HepG2 (cell line): ENCODE data around the gene SSNA1. TPM values are rescaled to one million over a fixed set of nuclear protein-coding genes. Genes with fewer than 3 reads are reported as not detected.

Source experiments
- ASH2L ChIP-seq: fragments of 300-600, 200-600 bp; sonication (generic); IDR thresholded peaks from 2 replicates; pipeline ENCODE4 v1.7.0; 2017; ENCODE audit warnings: low read depth, mild to moderate bottlenecking, moderate library complexity, mixed read lengths, low read length; ENCODE audit not compliant: insufficient read length
- ELF3 ChIP-seq: IDR thresholded peaks from 2 replicates; pipeline ENCODE4 v1.6.1; 2016; ENCODE audit warnings: missing genetic modification reagents, missing compliant biosample characterization
- MXI1 ChIP-seq: IDR thresholded peaks from 3 replicates; pipeline ENCODE4 v1.6.1; 2012; ENCODE audit warnings: low read depth, low read length, inconsistent platforms, borderline replicate concordance
- RARG ChIP-seq: sonication (generic); formaldehyde crosslinking; IDR thresholded peaks from 2 replicates; pipeline ENCODE4 v1.4.0; 2020; ENCODE audit warnings: low read depth, mild to moderate bottlenecking, missing genetic modification reagents
- SAP130 ChIP-seq: IDR thresholded peaks from 2 replicates; pipeline ENCODE4 v1.6.1; 2016; ENCODE audit warnings: low read depth
- ZNF333 ChIP-seq: sonication (generic); formaldehyde crosslinking; IDR thresholded peaks from 2 replicates; pipeline ENCODE4 v1.4.0; 2020; ENCODE audit warnings: mild to moderate bottlenecking, missing genetic modification reagents, borderline replicate concordance
- ZNF350 ChIP-seq: sonication (generic); formaldehyde crosslinking; IDR thresholded peaks from 2 replicates; pipeline ENCODE4 v1.4.0; 2020; ENCODE audit warnings: mild to moderate bottlenecking, low read depth, missing genetic modification reagents, borderline replicate concordance
- polyA plus RNA-seq, 8 experiments: library from polyadenylated mRNA; depleted of rRNA in 3 of 8; stranded (reverse) in 7 of 8; unstranded in 1 of 8; fragments of >200 nt; fragmentation: Illumina TruSeq in 4 of 8; extraction: Trizol in 4 of 8; gene quantifications; 2 replicates each; pipeline versions ENCODE4 v1.2.1 to v1.2.3, GENCODE V29; 2011 to 2016; ENCODE audit warnings: low read depth in 4 of 8, missing spikeins in 1 of 8, mixed read lengths in 1 of 8; ENCODE audit not compliant: insufficient read depth in 1 of 8
- total RNA-seq, 5 experiments: library from RNA; depleted of rRNA; stranded (reverse); fragments of >200 nt; fragmentation: Illumina TruSeq; extraction: Trizol; gene quantifications; 2 replicates each; pipeline ENCODE4 v1.2.3, GENCODE V29; 2016; ENCODE audit warnings: low read depth in 1 of 5
- TF ChIP-seq, protein P1 (sequence below): IDR thresholded peaks from 2 replicates; pipeline ENCODE4 v1.6.1; 2016
- TF ChIP-seq, protein P2 (sequence below): sonication (generic); formaldehyde crosslinking; IDR thresholded peaks from 2 replicates; pipeline ENCODE4 v1.4.0; 2020; ENCODE audit warnings: missing genetic modification reagents
- TF ChIP-seq, protein P3 (sequence below): sonication (generic); formaldehyde crosslinking; IDR thresholded peaks from 2 replicates; pipeline ENCODE4 v1.8.0; 2022; ENCODE audit warnings: mild to moderate bottlenecking, missing genetic modification reagents, moderate library complexity
- TF ChIP-seq, protein P4 (sequence below): sonication (generic); formaldehyde crosslinking; IDR thresholded peaks from 2 replicates; pipeline ENCODE4 v1.4.0; 2020; ENCODE audit warnings: mild to moderate bottlenecking, missing genetic modification reagents

Gene SSNA1
- total and polyA plus RNA-seq, 2 of the 13 experiments (the other 11 are each of a cell fraction or from before 2014, with no cell fraction given): 35.9 to 49.4 TPM

DNA sequence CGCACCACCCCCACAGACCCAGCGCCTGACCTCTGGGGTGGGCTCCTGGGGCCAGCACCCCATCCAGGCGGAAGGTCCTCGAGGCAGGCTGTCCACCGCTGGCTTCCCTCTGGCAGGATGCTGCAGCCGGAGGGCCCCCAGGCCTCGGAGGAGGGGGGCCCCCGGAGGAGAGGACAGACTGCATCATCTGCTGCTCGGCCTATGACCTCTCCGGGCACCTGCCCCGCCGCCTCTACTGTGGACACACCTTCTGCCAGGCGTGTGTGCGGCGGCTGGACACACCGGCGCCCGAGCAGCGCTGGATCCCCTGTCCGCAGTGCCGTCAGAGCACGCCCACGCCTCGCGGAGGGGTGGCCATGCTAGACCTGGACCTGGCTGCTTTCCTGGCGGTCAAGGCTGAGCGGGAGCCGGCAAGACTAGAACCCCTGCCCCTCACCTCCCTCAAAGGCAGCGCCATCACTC, 40.1 kb downstream of the SSNA1 start (continued):
- TF ChIP-seq, protein P1, sequence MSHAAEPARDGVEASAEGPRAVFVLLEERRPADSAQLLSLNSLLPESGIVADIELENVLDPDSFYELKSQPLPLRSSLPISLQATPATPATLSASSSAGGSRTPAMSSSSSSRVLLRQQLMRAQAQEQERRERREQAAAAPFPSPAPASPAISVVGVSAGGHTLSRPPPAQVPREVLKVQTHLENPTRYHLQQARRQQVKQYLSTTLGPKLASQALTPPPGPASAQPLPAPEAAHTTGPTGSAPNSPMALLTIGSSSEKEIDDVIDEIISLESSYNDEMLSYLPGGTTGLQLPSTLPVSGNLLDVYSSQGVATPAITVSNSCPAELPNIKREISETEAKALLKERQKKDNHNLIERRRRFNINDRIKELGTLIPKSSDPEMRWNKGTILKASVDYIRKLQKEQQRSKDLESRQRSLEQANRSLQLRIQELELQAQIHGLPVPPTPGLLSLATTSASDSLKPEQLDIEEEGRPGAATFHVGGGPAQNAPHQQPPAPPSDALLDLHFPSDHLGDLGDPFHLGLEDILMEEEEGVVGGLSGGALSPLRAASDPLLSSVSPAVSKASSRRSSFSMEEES (CRISPR knock-in tag): 0 out of 2 replicates have a peak, but pooled peaks have one; percentile 13
- TF ChIP-seq RARG (CRISPR knock-in tag): no peak
- TF ChIP-seq, protein P2, sequence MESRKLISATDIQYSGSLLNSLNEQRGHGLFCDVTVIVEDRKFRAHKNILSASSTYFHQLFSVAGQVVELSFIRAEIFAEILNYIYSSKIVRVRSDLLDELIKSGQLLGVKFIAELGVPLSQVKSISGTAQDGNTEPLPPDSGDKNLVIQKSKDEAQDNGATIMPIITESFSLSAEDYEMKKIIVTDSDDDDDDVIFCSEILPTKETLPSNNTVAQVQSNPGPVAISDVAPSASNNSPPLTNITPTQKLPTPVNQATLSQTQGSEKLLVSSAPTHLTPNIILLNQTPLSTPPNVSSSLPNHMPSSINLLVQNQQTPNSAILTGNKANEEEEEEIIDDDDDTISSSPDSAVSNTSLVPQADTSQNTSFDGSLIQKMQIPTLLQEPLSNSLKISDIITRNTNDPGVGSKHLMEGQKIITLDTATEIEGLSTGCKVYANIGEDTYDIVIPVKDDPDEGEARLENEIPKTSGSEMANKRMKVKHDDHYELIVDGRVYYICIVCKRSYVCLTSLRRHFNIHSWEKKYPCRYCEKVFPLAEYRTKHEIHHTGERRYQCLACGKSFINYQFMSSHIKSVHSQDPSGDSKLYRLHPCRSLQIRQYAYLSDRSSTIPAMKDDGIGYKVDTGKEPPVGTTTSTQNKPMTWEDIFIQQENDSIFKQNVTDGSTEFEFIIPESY (CRISPR knock-in tag): peak; percentile 9; the same call in 1 of the 2 replicates
- TF ChIP-seq ELF3 (CRISPR knock-in tag): no peak
- TF ChIP-seq, protein P3, sequence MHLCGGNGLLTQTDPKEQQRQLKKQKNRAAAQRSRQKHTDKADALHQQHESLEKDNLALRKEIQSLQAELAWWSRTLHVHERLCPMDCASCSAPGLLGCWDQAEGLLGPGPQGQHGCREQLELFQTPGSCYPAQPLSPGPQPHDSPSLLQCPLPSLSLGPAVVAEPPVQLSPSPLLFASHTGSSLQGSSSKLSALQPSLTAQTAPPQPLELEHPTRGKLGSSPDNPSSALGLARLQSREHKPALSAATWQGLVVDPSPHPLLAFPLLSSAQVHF (CRISPR knock-in tag): 0 out of 2 replicates have a peak, but pooled peaks have one; percentile 66
- no peak for TF ChIP-seq ZNF350
- TF ChIP-seq, protein P4, sequence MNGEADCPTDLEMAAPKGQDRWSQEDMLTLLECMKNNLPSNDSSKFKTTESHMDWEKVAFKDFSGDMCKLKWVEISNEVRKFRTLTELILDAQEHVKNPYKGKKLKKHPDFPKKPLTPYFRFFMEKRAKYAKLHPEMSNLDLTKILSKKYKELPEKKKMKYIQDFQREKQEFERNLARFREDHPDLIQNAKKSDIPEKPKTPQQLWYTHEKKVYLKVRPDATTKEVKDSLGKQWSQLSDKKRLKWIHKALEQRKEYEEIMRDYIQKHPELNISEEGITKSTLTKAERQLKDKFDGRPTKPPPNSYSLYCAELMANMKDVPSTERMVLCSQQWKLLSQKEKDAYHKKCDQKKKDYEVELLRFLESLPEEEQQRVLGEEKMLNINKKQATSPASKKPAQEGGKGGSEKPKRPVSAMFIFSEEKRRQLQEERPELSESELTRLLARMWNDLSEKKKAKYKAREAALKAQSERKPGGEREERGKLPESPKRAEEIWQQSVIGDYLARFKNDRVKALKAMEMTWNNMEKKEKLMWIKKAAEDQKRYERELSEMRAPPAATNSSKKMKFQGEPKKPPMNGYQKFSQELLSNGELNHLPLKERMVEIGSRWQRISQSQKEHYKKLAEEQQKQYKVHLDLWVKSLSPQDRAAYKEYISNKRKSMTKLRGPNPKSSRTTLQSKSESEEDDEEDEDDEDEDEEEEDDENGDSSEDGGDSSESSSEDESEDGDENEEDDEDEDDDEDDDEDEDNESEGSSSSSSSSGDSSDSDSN: 0 out of 2 replicates have a peak, but pooled peaks have one; percentile 25
- peak; percentile 27; the same call in 1 of the 3 replicates for TF ChIP-seq MXI1
- peak; percentile 57 for TF ChIP-seq SAP130 (CRISPR knock-in tag)
- TF ChIP-seq ASH2L: peak; percentile 5
- TF ChIP-seq ZNF333 (CRISPR knock-in tag): peak; percentile 15; the same call in 1 of the 2 replicates
